ENCODE measurements around the gene UBAC1. TPM values are rescaled to one million over a fixed set of nuclear protein-coding genes. Genes with fewer than 3 reads are reported as not detected.

UBAC1 gene
- total RNA-seq, 4 donors from 2014 or later, result 89.3 to 99.3 (median 96.9) TPM

- 81 to 89% methylated on average over 21 of the region's 21 CpGs for WGBS, 2 donors
- no peak overlapping the region for H3K4me3 ChIP-seq (ENCODE audit: low read depth, poor library complexity, severe bottlenecking)
- intact Hi-C loops (cut with DNase I; ENCODE audit: low total_unique reads), result no loop called here
- TF ChIP-seq CTCF (IDR thresholded peaks at IDR 0.05), result no peak
- TF ChIP-seq POLR2A (IDR thresholded peaks at IDR 0.05), result no peak
- no peak for DNase-seq (ENCODE audit: low spot score in 2 of 2)
Observed at GRCh38 chr9:135886147-135886981, 74.8 kb downstream of the UBAC1 start.

DNA sequence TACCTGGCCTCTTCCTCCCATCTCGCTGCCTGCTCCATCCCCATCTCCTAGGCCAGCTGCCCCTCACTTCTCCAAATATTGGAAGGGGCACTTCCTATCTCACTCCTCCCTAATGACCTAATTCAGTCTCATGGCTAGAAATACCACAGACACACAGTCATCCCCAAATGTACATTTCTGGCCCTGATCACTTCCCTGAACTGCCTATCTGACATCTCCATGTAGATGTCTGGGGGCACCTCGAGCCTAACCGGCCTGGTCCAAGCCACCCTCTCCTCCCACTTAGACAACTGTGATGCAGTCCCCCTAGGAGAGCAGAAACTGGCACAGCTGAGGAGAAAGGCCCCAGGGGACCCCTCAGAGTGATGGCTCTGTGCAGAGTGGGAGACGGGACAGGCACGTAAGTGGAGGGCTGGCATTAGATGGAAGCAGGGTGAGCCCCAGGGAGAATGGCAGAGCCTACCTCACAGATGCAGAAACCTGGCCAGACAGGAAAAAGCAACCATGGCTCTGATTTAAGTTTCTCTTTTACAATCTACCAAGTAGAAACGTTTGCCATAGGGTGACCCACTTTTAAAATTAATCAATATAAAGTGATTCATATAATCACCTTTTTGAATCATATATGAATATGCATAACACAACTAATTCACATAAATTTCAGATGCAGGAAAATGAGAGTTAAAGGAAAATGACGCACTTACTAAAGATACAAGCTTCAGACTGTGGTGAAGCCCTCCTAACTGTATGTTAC lies 75.9 kb downstream of the UBAC1 start:
- WGBS, 2 donors, result 66 to 68% methylated on average over 7 of the region's 7 CpGs
- H3K4me3 ChIP-seq (ENCODE audit: low read depth, poor library complexity, severe bottlenecking), result no peak overlapping the region
- DNase-seq (ENCODE audit: low spot score in 2 of 2), result no peak
- intact Hi-C loops (cut with DNase I; ENCODE audit: low total_unique reads), result no loop called here
- TF ChIP-seq CTCF (IDR thresholded peaks at IDR 0.05) (no peak), POLR2A (IDR thresholded peaks at IDR 0.05) (no peak)

- TF ChIP-seq CTCF (IDR thresholded peaks at IDR 0.05), result no peak
- no peak for TF ChIP-seq POLR2A (IDR thresholded peaks at IDR 0.05)
Observed at GRCh38 chr9:135884328-135885035, 76.7 kb downstream of the UBAC1 start.

GRCh38 chr9:135883410-135884089 lies 77.6 kb downstream of the UBAC1 start:
- 84 to 86% methylated on average over 15 of the region's 15 CpGs for WGBS, 2 donors
- intact Hi-C loops (cut with DNase I; ENCODE audit: low total_unique reads), result no loop called here

More at GRCh38 chr9:135884328-135885035, 76.7 kb downstream of the UBAC1 start:
- WGBS, 2 donors, result 86 to 90% methylated on average over 13 to 16 of the region's 16 CpGs
- H3K4me3 ChIP-seq (ENCODE audit: low read depth, poor library complexity, severe bottlenecking), result no peak overlapping the region
- intact Hi-C loops (cut with DNase I; ENCODE audit: low total_unique reads), result no loop called here
- DNase-seq (ENCODE audit: low spot score in 2 of 2), result no peak

More at GRCh38 chr9:135883410-135884089, 77.6 kb downstream of the UBAC1 start:
- no peak for DNase-seq (ENCODE audit: low spot score in 2 of 2)
- H3K4me3 ChIP-seq (ENCODE audit: low read depth, poor library complexity, severe bottlenecking), result no peak overlapping the region
- TF ChIP-seq CTCF (IDR thresholded peaks at IDR 0.05) (no peak), POLR2A (IDR thresholded peaks at IDR 0.05) (no peak)

Other genes starting within 250 kb of the UBAC1 start
- gene CAMSAP1, start 53.8 kb downstream of the UBAC1 start, total RNA-seq, result 10 to 100 TPM; 32.2 to 46.1 (median 34.0) TPM
- gene NACC2, start 133.9 kb upstream of the UBAC1 start, total RNA-seq, result 10 to 100 TPM in 3 of 4 donors, 1 to 10 TPM in 1; 9.1 to 17.3 (median 13.4) TPM
- gene TMEM250, start 157.5 kb upstream of the UBAC1 start, total RNA-seq, result 10 to 100 TPM; 52.3 to 62.9 (median 55.1) TPM
- under 1 TPM in 1 of 4 donors, not detected in 3; 0.42 TPM for gene LHX3, start 243.8 kb upstream of the UBAC1 start, total RNA-seq